Naive B cell (primary cell): ENCODE data around the gene SRRM2. TPM values are rescaled to one million over a fixed set of nuclear protein-coding genes. Genes with fewer than 3 reads are reported as not detected.

Experiments
- ATAC-seq, 2 donors: fragments of 150-1000 bp; cut with Tn5 transposase; 2 replicates each; pipeline ENCODE4 v1.10.0; 2021; ENCODE audit warnings: low read depth in 2 of 2, mild to moderate bottlenecking in 2 of 2, moderate library complexity in 2 of 2
- DNase-seq: peaks from one replicate; pipeline ENCODE4 v3.0.0; 2022
- H3K27ac Mint-ChIP-seq, 6 donors: one replicate each; pipeline ENCODE4 v1.8.0; 2020 to 2022; ENCODE audit warnings: mild to moderate bottlenecking in 6 of 6, mixed read lengths in 6 of 6, moderate library complexity in 5 of 6, inconsistent platforms in 2 of 6
- H3K27me3 Mint-ChIP-seq, 3 donors: one replicate each; pipeline ENCODE4 v1.8.0; 2021 to 2022; ENCODE audit warnings: mixed read lengths in 3 of 3, mild to moderate bottlenecking in 1 of 3
- H3K36me3 Mint-ChIP-seq, 2 donors: one replicate each; pipeline ENCODE4 v1.8.0; 2020 to 2022; ENCODE audit warnings: mixed read lengths in 2 of 2, inconsistent platforms in 1 of 2, mild to moderate bottlenecking in 1 of 2
- H3K4me1 Mint-ChIP-seq, 3 donors: one replicate each; pipeline ENCODE4 v1.8.0; 2020 to 2022; ENCODE audit warnings: mixed read lengths in 3 of 3, inconsistent platforms in 1 of 3, mild to moderate bottlenecking in 1 of 3, moderate library complexity in 1 of 3
- H3K4me3 Mint-ChIP-seq, 8 donors: one replicate each; pipeline ENCODE4 v1.8.0; 2020 to 2022; ENCODE audit warnings: mild to moderate bottlenecking in 8 of 8, mixed read lengths in 8 of 8, moderate library complexity in 8 of 8, inconsistent platforms in 2 of 8
- H3K9me3 Mint-ChIP-seq, 7 donors: one replicate each; pipeline ENCODE4 v1.8.0; 2020 to 2022; ENCODE audit warnings: mixed read lengths in 7 of 7, mild to moderate bottlenecking in 5 of 7, inconsistent platforms in 2 of 7, moderate library complexity in 1 of 7
- polyA plus RNA-seq, 6 donors: library from polyadenylated mRNA; unstranded; fragments of 300-500 nt; fragmentation: Illumina TruSeq; gene quantifications; one replicate each; pipeline ENCODE4 v1.2.3, GENCODE V29; 2021; ENCODE audit warnings: low read depth in 6 of 6

SRRM2 gene
- polyA plus RNA-seq, 6 donors from 2014 or later: 25.0 to 147 (median 45.1) TPM

DNA sequence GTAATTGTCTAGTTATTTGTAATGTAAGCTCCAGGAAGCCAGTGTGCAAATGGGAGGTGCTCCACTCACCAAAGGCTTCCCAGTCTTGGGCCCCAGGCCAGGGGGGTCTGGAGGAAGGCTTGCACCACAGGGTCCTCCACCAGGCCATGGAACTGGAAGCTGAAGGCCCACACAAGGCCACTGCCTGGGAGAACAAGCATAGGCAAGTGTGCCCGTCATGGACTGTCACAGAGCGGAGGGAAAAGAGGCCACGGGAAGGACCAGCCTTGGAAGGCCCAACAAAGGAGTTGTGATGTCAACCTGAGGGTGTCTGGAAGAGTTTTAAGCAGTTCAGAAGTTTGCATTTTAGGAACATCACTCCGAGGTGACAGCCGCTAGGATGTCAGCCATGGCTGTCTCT, 3.0 kb upstream of the SRRM2 start:
- Mint-ChIP-seq H3K27me3 (no peaks in the 10 kb centered on the region), H3K4me1 (peaks cover 15 to 29% (median 24%) of the 10 kb centered on the region in 3 donors), H3K27ac (peak overlapping the region in 1 of 6 donors; percentile 44), H3K36me3 (peaks cover 0 to 7% of the 10 kb centered on the region in 2 donors), H3K9me3 (no peaks in the 10 kb centered on the region), H3K4me3 (peak overlapping the region in 2 of 8 donors; percentile 12 to 21)
- no peak for DNase-seq
- no peak for ATAC-seq

- no peak for DNase-seq
- Mint-ChIP-seq H3K4me3 (no peak overlapping the region), H3K9me3 (no peaks in the 10 kb centered on the region)
Measured at GRCh38 chr16:2749936-2750335, 2.5 kb upstream of the SRRM2 start.

DNA sequence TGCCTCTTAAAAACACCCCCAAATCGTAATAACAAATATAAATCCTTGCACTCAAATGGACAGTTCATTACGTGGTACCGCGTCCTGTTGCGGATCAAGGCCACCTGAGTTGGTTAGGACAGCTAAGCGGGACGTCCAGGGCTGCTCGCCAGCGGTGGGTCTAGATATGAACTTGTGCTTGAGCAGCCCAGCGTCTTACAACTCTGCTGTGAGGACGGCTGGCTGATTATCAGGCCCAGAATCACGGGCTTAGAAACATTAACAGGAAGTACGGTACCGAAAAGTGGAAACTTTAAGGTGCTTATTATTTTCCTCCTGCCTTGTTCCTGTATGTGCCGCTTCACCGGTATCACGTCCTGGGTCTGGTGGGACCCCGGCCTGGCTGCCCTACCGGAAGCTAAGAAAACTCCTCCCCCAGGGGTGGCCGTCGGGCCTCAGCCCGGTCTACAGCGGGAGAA, 832 bp upstream of the SRRM2 start:
- Mint-ChIP-seq H3K27ac (peak overlapping the region; percentile 98 to 100 (median 99)), H3K4me3 (peak overlapping the region; percentile 92 to 99 (median 95))

More at GRCh38 chr16:2749936-2750335, 2.5 kb upstream of the SRRM2 start:
- Mint-ChIP-seq H3K4me1 (peaks cover 20 to 34% (median 28%) of the 10 kb centered on the region in 3 donors), H3K27me3 (no peaks in the 10 kb centered on the region), H3K36me3 (peaks cover 0 to 7% of the 10 kb centered on the region in 2 donors), H3K27ac (peak overlapping the region in 2 of 6 donors; percentile 65 to 98)
- no peak for ATAC-seq

GRCh38 chr16:2752850-2753732, 653 bp downstream of the SRRM2 start:
- H3K36me3 Mint-ChIP-seq: peaks cover 6 to 33% of the 10 kb centered on the region in 2 donors
- no peaks in the 10 kb centered on the region for H3K9me3 Mint-ChIP-seq
- H3K4me1 Mint-ChIP-seq: peaks cover 45 to 65% (median 50%) of the 10 kb centered on the region in 3 donors
- ATAC-seq: peak; percentile 27 to 30
- no peak for DNase-seq
- H3K4me3 Mint-ChIP-seq: peak overlapping the region; percentile 92 to 99 (median 94)
- H3K27ac Mint-ChIP-seq: peak overlapping the region; percentile 94 to 100 (median 98)
- no peaks in the 10 kb centered on the region for H3K27me3 Mint-ChIP-seq

More for the DNA sequence above, 832 bp upstream of the SRRM2 start:
- peaks cover 37 to 50% (median 42%) of the 10 kb centered on the region in 3 donors for H3K4me1 Mint-ChIP-seq
- no peaks in the 10 kb centered on the region for H3K27me3 Mint-ChIP-seq
- H3K36me3 Mint-ChIP-seq: peaks cover 0 to 18% of the 10 kb centered on the region in 2 donors
- DNase-seq: no peak
- no peak for ATAC-seq
- H3K9me3 Mint-ChIP-seq: no peaks in the 10 kb centered on the region

DNA sequence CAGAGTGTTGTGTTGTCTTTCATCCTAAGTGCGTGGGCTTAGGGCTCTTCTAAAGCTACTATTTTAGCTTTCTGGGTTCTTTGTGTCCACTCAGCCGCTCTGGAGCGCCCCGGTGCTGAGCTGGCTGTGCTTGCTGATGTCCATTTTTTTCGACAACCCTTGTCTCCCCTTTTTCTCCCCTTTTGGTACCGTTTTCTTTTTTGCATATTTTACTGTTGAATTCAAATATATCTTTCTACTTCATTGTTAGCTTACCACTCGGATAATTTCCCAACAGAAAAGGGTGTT, 1.2 kb downstream of the SRRM2 start:
- peaks cover 11 to 39% of the 10 kb centered on the region in 2 donors for H3K36me3 Mint-ChIP-seq
- no peaks in the 10 kb centered on the region for H3K27me3 Mint-ChIP-seq
- H3K4me1 Mint-ChIP-seq: peaks cover 49 to 71% (median 55%) of the 10 kb centered on the region in 3 donors
- peak overlapping the region; percentile 86 to 99 (median 92) for H3K4me3 Mint-ChIP-seq
- peak overlapping the region; percentile 91 to 98 (median 94) for H3K27ac Mint-ChIP-seq
- DNase-seq: no peak
- no peaks in the 10 kb centered on the region for H3K9me3 Mint-ChIP-seq
- no peak for ATAC-seq

DNA sequence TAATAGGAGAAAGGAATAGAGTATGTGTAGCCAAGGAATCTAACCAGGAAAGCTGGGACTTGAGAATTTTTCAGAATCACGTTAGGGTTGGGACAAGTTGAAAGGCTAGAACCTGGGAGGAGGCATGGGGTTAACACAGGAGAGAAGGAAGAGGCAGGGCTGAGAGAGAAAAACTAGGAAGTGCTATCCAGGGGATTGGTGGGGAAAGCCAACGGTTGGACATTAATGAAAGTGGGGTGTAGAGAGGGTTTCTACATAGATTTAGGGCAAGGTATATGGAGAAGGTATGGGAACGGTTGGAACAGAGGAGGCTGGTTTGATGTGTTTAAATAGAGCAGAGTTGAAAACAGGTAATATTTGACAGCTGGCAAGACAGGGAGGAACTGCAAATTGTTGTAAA, 2.7 kb downstream of the SRRM2 start:
- Mint-ChIP-seq H3K9me3 (no peaks in the 10 kb centered on the region), H3K4me1 (peaks cover 59 to 74% (median 63%) of the 10 kb centered on the region in 3 donors), H3K27ac (peak overlapping the region; percentile 4 to 98 (median 45)), H3K4me3 (peak overlapping the region; percentile 17 to 99 (median 91)), H3K27me3 (no peaks in the 10 kb centered on the region), H3K36me3 (peaks cover 18 to 54% of the 10 kb centered on the region in 2 donors)
- ATAC-seq (no peak), DNase-seq (no peak)

DNA sequence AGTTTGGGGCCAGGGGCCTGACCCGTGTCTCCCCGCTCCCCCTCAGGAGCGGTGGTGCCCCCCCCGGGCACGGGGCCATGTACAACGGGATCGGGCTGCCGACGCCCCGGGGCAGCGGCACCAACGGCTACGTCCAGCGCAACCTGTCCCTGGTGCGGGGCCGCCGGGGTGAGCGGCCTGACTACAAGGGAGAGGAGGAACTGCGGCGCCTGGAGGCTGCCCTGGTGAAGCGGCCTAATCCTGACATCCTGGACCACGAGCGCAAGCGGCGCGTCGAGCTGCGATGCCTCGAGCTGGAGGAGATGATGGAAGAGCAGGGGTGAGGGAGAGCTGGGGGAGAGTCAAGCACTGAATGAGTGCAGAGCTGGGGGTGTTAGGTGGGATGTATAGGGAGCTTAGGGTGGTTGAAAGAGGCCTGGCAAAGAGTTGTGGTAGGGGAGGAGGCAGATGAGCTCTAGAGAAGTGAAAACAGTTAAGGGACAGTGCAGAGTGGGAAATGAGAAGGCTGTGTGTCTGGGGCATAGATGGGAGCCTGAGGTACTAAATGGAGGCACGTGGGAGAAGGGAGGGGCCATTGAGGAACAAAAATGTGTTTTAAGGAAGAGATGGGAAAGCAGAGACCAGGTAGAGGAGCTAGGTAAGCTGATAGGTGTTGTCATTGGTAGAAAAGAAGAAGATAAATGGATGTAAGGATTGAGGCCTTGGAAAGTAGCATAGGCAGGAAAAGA, 4.0 kb downstream of the SRRM2 start:
- Mint-ChIP-seq H3K4me3 (peak overlapping the region in 2 of 8 donors; percentile 81 to 99), H3K36me3 (peaks cover 18 to 67% of the 10 kb centered on the region in 2 donors), H3K4me1 (peaks cover 51 to 68% (median 65%) of the 10 kb centered on the region in 3 donors), H3K27me3 (no peaks in the 10 kb centered on the region), H3K9me3 (no peaks in the 10 kb centered on the region), H3K27ac (peak overlapping the region in 3 of 6 donors; percentile 49 to 98 (median 82))
- no peak for ATAC-seq
- no peak for DNase-seq

- H3K4me3 Mint-ChIP-seq: peak overlapping the region in 2 of 8 donors; percentile 31 to 68
- no peaks in the 10 kb centered on the region for H3K9me3 Mint-ChIP-seq
- no peaks in the 10 kb centered on the region for H3K27me3 Mint-ChIP-seq
- no peak for DNase-seq
- H3K27ac Mint-ChIP-seq: peak overlapping the region in 3 of 6 donors; percentile 86 to 98 (median 94)
- H3K4me1 Mint-ChIP-seq: peaks cover 49 to 67% (median 60%) of the 10 kb centered on the region in 3 donors
- H3K36me3 Mint-ChIP-seq: peaks cover 21 to 75% of the 10 kb centered on the region in 2 donors
- ATAC-seq: no peak
Measured at GRCh38 chr16:2757344-2757743, 4.9 kb downstream of the SRRM2 start.

DNA sequence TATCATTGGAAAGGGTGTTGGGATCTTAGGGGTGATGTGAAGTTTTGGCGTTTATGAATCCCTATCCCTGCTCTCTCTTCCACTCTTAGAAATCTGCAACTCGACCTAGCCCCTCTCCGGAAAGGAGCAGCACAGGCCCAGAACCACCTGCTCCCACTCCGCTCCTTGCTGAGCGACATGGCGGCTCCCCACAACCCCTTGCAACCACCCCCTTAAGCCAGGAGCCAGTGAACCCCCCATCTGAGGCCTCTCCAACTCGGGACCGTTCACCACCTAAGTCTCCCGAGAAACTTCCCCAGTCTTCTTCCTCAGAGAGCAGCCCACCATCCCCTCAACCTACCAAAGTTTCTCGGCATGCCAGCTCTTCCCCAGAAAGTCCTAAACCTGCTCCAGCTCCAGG, 9.0 kb downstream of the SRRM2 start:
- H3K27me3 Mint-ChIP-seq: no peaks in the 10 kb centered on the region
- H3K4me1 Mint-ChIP-seq: peaks cover 21 to 48% (median 42%) of the 10 kb centered on the region in 3 donors

DNA sequence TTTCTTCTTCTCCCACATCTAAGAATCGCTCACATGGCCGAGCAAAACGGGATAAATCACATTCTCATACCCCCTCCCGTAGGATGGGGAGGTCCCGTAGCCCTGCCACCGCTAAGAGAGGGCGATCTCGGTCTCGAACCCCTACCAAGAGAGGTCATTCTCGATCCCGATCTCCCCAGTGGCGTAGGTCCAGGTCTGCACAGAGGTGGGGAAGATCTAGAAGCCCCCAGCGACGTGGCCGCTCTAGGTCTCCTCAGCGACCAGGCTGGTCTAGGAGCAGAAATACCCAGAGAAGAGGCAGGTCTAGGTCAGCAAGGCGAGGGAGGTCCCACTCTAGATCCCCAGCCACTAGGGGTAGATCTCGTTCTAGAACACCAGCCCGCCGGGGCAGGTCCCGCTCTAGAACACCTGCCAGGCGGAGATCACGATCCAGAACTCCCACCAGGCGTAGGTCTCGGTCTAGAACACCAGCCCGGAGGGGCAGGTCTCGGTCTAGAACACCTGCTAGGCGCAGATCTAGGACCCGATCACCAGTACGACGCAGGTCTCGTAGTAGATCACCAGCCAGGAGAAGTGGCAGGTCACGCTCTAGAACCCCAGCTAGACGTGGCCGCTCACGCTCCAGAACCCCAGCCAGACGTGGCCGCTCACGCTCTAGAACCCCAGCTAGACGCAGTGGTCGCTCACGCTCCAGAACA, 9.6 kb downstream of the SRRM2 start:
- DNase-seq (no peak), ATAC-seq (no peak)
- Mint-ChIP-seq H3K36me3 (peaks cover 65 to 89% of the 10 kb centered on the region in 2 donors), H3K4me3 (peak overlapping the region in 1 of 8 donors; percentile 21), H3K9me3 (peaks cover 0 to 2% (median 0%) of the 10 kb centered on the region in 7 donors), H3K27me3 (no peaks in the 10 kb centered on the region), H3K4me1 (peaks cover 16 to 47% (median 41%) of the 10 kb centered on the region in 3 donors), H3K27ac (peak overlapping the region in 4 of 6 donors; percentile 15 to 82 (median 52))

More for the DNA sequence above, 9.0 kb downstream of the SRRM2 start:
- no peak for DNase-seq
- Mint-ChIP-seq H3K9me3 (peaks cover 0 to under 1% (median 0%) of the 10 kb centered on the region in 7 donors), H3K36me3 (peaks cover 60 to 90% of the 10 kb centered on the region in 2 donors), H3K27ac (peak overlapping the region; percentile 15 to 82 (median 50)), H3K4me3 (no peak overlapping the region)
- no peak for ATAC-seq

- Mint-ChIP-seq H3K36me3 (peaks cover 61 to 84% of the 10 kb centered on the region in 2 donors), H3K4me3 (peak overlapping the region in 1 of 8 donors; percentile 56), H3K27ac (peak overlapping the region in 5 of 6 donors; percentile 2 to 82 (median 35)), H3K4me1 (peaks cover 16 to 41% (median 34%) of the 10 kb centered on the region in 3 donors), H3K9me3 (peaks cover 0 to 2% (median 0%) of the 10 kb centered on the region in 7 donors), H3K27me3 (no peaks in the 10 kb centered on the region)
- ATAC-seq: no peak
- DNase-seq: no peak
Measured at GRCh38 chr16:2762711-2763110, 10.3 kb downstream of the SRRM2 start.

GRCh38 chr16:2763173-2763572, 10.7 kb downstream of the SRRM2 start:
- Mint-ChIP-seq H3K27me3 (no peaks in the 10 kb centered on the region), H3K36me3 (peaks cover 59 to 84% of the 10 kb centered on the region in 2 donors), H3K4me3 (peak overlapping the region in 2 of 8 donors; percentile 19 to 56), H3K4me1 (peaks cover 16 to 43% (median 30%) of the 10 kb centered on the region in 3 donors), H3K9me3 (peaks cover 0 to 2% (median 0%) of the 10 kb centered on the region in 7 donors), H3K27ac (peak overlapping the region in 3 of 6 donors; percentile 5 to 82 (median 78))
- ATAC-seq (no peak), DNase-seq (no peak)
